ENCODE results near the gene MMP14.

The MMP14 gene

DNA sequence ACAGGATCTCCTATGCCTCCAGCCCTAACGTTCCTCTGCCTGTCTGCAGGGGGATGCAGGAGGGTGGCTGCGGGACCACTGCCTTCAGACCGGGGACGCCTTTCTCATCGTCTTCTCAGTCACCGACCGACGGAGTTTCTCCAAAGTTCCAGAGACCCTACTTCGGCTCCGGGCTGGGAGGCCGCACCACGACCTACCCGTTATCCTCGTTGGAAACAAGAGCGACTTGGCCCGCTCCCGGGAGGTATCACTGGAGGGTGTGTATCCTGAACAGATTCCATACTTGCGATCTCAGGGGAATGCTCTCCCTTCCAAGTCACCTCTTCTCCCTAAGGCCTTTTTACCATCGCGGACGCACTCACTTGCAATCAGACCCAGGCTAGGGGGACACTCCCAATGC, 49.6 kb downstream of the MMP14 start:
- DNase-seq = no peak

DNA sequence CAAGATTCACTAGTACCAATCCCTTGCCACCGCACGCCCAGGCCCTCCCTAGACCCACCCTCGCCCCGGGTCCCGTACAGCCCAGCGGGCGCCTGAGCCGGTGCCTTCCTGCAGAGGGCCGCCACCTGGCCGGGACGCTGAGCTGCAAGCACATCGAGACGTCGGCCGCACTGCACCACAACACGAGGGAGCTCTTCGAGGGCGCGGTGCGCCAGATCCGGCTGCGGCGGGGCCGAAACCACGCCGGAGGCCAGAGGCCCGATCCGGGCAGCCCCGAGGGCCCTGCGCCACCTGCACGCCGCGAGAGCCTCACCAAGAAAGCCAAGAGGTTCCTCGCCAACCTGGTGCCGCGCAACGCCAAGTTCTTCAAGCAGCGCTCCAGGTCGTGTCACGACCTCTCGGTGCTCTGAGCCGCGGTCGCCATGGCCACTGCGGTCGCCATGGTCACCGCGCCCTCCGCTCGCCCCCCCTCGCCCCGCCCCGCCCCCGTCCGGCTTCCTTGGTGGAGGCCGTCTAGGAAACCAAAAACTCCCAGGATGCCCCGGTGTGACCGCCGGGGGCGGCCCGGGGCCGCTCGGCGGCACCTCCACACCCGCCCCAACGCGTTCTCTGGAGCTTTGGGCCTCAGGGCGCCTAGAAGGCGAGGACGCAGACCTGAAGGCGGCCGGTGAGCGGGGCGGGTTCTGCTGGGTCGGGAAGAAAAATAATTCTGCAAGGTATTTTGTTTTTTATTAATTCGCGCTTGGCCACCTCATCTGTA, 50.3 kb downstream of the MMP14 start:
- peak; percentile 47 for DNase-seq

DNA sequence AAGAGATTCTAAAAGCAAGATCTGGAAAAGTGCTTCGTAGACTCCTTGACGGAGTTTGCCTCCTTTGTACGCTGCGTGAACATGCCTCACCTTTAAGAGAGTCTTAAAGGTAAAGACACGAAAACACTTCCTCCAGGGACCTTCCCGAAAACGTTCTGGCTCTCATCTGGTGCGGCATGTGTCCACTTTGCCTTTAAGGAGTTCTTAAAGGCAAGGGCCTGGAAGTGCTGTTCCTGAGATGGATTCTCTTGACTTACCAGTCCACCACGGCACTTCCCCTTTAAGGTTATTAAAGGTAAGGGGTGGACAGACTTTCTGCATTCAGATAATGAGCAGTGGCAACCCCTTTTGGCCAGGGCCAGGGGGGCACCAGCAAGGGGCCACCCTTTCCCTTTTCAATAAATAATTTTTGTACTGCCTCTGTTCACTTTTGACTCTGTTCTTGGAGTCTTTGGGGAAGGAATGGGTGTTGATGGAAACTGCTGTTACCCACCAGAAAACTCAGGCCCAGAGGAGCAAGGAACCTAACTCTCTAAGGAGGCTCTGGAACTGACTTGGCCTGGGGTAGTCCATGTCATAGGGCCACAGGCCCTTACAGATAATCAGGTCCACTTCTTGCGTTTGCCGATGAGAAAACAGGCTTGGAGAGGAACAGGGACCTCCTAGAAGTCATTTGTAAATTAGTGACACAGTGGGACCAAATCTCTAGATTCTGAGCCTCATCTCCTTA, 51.0 kb downstream of the MMP14 start:
- DNase-seq = peak; percentile 94

DNA sequence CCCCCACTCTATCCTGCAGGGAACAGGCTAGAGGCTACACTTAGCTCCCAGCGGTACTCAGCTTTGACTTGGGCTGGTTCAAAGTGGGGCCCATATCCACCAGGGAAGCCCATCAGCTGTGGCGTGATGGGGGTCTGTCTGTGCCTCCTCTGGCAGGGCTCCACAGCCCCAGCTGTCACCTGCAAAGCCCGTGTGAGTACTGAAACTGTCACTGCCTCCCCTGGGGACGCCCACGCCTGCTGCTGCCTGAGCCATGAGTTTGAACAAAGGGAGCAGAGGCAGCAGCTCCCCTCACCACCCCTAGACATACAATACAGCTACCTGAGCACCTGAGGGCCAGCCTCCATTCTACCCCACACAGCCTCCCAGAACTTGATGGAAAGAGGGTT, 51.6 kb downstream of the MMP14 start:
- no peak for DNase-seq

DNA sequence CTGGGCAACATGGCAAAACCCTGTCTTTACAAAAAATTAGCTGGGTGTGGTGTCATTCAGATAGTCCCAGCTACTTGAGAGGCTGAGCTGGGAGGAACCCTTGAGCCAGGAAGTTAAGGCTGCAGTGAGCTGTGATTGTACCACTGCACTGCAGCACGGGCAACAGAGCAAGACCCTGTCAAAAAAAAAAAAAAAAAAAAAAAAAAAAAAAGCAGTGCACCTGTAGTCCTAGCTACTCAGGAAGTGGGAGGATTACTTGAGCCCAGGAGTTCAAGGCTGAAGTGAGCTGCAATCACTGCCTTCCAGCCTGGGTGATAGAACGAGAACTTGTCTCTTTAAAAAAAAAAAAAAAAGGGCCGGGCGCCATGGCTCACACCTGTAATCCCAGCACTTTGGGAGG, 52.3 kb downstream of the MMP14 start:
- DNase-seq = no peak

DNA sequence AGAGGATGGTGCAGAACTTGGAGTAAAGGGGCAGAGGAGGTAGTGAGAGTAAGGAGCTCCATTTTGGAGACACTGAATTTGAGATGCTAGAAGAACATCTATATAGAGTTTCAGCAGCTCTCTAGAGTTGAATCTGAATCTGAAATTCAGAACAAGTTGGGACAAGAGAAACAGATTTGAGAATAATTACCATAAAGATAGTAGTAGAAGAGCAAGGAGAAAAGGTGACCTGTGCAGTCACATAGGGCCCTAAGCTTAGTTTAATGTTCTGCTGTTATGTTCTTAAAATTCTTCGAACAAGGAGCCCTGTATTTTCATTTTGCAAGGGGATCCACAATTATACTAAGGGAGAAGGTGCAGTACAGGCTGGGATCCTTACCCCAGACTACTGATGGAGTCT, 54.0 kb downstream of the MMP14 start:
- DNase-seq = no peak

DNA sequence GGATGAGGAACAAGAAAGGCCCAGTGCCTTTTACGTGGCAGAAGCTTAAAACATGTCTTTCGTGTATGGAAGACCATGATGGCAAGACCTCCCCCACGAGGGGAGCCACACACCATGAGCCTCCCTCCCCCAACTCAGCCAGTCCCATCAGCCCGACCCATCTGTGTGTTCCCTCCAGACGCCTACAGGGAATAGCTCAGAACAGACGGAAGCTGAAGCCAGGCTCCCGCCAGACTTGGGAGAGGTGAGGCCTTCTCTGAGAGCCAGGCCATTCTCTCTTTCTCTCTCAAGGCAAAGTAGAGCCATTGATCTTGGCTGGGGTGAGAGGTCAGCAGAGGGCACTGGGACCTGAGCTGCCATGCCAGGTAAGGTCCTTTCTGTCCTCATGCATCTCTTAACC, 56.1 kb downstream of the MMP14 start:
- no peak for DNase-seq

DNA sequence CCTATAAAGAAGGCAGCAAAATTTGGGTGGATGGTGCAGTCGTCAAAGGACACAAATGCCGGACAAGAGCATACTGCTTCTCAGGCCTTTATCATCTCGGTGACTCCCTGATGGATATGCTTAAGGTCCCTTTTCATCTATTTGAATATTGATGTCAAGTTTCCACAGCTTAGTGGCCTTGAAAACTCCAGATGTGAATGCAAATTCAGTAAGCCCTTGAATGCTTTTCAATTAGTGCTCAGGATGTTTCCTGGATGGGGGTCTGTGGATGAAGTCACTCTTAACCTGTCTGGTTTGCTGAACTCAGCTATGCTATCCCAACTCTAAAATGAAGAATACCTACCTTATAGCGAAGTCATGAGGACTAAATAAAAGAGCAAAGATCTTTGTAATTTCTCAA, 57.3 kb downstream of the MMP14 start:
- no peak for DNase-seq

DNA sequence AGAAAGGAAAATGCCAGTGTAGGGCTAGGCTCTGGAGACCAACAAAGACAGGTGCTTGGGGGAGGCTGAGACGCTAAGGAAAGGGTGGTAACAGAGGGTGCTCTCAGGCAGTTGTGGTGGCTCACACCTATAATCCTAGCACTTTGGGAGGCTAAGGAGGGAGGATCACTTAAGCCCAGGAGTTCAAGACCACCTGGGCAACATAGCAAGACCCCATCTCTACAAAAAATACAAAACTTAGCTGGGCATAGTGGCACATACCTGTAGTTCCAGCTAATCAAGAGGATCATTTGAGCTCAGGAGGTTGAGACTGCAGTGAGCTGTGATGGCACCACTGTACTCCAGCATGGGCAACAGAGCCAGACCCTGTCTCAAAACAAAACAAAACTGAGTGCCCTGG, 59.0 kb downstream of the MMP14 start:
- no peak for DNase-seq

DNA sequence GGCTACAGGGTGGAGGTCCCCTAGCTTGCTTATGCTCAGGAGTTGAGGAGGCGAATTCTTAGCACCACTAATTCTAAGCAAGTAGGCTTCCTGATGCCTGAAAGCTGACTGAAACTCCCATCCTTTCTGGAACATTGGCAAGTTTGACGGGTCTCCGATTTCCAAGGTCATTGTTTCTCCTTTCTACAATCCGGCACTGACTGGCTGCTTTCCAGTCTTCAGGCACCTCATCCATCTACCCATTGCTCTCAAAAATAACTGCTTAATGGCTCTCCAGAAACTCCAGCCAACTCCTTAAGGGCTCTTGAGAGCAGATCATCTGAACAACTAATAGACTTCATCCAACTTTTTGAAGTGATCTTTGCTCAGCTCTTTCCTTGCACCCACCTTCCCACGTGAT, 60.0 kb downstream of the MMP14 start:
- DNase-seq = no peak

DNA sequence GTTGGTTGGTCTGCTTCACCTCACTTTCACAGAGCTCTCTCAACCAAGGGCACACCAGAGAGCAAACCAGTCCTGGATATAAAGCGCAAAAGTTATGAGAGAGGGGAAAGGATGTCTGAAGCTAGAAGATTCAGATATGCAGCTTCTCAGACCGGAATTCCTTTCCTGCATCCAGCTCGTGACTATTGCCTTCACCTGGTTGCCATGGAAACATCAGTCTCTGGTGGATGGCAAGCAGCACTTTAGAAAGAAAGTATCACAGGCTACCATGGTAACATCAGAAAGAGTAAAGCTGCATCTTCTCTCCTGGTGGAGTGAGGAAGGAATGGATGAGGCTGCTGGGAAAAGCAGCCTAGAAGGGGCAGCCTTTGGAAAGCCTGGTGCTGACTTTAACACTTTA, 60.4 kb downstream of the MMP14 start:
- no peak for DNase-seq

DNA sequence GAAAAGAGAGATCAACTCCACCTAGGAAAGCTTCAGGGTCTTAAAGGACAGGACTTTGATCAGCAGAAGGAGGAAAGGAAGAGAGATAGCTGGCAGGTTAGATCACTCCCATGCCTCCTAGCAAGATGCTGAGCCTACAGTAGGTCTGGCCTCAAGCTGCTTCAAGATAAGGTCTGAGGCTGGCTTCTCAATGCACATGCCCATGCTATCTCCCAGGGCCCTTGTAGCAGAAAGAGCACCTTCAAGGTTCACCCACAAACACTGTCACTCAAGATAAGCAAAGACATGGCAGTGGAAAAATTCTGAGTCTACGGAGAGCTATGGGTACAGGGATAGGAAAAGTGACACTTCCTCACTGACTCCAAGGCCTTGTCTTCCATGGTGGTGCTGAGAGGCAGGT, 61.0 kb downstream of the MMP14 start:
- no peak for DNase-seq

All from NCI-H1417 treated with DMSO at 0.1 percent for 48 hours (cell line).